DLD1 (cell line): ENCODE data around the gene QKI.
"Not testable (repeated sequence)": the region's sequence is repeated elsewhere in the genome, so short reads cannot be mapped to it uniquely, and the experiment has no call there.

Experiments
- in situ Hi-C: cut with HindIII; loops from 2 replicates; pipeline ENCODE4 v1.10.0; 2017; ENCODE audit warnings: low sequenced_read_pairs

Gene QKI

GRCh38 chr6:163476946-163477345, 62.4 kb downstream of the QKI start:
- in situ Hi-C loops: not testable (repeated sequence)

DNA sequence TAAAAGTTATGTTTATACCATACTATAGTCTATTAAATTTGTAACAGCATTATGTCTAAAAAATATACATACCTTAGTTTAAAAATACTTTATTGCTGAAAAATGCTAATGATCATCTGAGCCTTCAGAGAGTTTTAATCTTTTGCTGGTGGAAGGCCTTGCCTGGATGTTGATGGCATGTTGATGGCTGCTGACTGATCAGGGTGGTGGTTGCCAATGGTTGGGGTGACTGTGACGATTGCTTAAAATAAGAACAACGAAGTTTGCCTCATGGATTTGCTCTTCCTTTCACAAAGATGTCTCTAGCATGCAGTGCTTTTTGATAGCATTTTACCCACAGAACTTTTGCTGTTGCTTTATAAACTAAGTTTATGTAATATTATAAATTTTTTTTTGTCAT, 68.6 kb downstream of the QKI start:
- in situ Hi-C loops: no loop called here

- in situ Hi-C loops: no loop called here
These were observed 70.9 kb downstream of the QKI start for GRCh38 chr6:163485388-163485851.

DNA sequence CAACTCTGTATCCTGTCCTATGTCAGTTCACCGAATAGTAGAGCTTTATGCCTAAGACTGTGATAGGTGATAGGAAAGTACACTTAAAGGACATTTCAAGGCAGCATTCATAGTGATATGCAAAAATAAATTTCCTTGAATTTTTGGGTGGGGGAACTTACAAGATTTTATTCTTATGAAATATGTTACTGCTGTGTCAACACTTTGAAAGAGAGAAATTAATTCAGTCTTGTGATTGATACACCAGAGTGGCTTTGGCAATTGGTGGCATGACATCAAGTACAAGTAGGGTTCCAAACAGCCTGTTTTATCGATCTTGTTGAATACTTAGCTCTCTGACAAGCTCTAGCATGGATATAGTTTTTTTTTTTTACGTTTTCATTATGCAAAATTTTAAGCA, 72.3 kb downstream of the QKI start:
- in situ Hi-C loops: no loop called here

DNA sequence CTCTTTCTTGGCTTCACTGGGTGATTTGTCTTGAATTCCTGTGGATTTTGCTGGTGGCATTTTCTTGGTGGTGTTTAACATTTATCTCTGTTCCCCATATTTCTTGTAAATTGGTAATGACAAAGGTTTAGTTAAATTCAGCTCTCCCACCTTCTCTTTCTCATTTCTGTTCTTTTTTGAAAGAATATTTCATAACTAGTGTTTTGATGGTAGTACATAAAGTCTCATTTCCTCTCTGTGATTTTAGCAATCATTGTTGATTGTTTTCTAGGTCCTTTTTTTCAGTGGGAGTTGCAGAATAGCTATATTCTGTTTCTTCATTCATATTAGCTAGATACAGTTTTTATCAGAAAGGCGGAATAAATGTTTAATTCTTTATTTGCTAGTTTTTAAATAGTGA, 73.1 kb downstream of the QKI start:
- in situ Hi-C loops: no loop called here

- in situ Hi-C loops: no loop called here
These were observed 75.1 kb downstream of the QKI start for GRCh38 chr6:163489584-163489983.

GRCh38 chr6:163490826-163491577, 76.5 kb downstream of the QKI start:
- in situ Hi-C loops: no loop called here

DNA sequence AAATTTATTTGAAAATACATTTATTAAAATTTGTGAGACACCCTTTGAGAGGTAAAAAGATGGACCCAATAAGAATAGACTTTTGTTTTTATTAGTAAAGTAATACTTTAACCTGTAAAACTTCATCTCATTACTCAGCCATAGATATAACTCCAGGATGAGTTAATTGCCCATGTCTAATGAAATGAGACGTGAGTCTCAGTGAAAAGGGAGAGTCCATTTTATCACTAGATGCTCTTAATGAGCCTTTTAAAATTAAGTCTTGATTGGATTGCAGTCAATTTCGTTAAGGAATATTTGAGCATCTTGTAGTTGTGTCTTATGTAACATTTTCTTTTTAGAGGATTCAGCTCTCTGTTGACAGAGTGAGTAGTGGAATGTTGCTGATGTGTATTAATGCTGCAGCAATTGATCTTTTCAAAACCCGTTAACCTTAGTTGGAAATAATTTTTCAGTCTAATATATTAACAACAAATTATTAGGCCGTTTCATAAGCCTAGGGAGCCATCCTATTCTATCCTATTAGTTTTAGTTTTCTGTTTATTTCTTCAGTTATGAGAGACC, 77.3 kb downstream of the QKI start:
- in situ Hi-C loops: no loop called here

DNA sequence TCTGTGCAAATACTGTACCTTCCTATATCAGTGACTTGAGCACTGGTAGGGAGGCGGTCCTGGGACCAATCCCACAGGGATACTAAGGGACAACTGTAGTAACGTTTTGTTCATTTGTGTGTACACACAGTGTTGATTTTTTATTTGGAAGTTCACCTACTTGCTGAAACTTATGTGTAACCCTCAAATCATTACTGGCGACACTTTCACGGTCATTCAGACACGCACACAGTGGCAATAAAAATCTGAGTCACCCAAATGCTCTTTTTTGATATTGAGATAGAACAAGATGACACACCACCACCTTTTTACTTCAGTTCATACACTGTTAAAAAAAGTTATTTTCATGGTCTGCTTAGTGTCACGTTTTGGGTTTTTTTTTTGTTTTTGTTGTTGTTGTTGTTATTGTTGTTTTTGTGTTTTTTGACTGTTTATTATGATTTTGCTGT, 79.8 kb downstream of the QKI start:
- in situ Hi-C loops: no loop called here

DNA sequence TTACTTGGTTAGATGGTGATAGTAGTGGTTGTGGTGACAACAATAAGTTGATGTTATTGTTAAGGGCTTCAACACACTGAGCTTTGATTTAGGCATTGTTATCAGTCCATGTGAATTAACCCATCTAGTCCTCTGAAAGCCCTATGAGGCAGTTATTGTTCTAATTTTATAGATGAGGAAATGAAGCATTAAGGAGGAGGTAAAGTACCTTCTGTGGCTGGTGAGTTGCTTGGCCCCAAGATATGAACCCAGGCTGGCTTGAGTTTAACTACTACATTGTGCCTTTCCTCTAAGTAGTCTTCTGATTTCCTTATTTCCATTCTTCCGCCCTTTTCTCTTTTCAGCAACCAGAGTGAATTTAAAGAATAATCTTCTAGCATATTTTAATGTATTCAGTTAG, 81.7 kb downstream of the QKI start:
- in situ Hi-C loops: no loop called here

DNA sequence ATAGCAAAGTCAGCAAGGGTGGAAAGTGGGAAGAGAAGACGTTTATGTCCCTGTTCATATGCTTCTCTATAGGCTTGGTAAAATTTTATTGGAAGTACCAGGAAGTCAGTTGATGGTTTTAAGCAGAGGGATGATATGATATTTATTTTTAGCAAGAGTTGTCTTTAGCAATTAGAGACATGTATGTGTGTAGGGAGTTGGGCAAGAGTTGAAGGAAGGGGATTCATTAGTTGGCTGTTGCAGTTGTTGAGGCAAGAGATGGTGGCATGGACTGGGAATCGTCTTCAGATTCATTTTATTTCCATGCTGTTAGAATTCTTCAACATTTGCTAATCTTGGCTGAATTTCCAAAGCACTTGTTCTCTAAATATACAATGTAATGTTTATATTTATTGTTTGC, 85.6 kb downstream of the QKI start:
- in situ Hi-C loops: no loop called here

GRCh38 chr6:163501026-163501425, 86.5 kb downstream of the QKI start:
- in situ Hi-C loops: no loop called here

DNA sequence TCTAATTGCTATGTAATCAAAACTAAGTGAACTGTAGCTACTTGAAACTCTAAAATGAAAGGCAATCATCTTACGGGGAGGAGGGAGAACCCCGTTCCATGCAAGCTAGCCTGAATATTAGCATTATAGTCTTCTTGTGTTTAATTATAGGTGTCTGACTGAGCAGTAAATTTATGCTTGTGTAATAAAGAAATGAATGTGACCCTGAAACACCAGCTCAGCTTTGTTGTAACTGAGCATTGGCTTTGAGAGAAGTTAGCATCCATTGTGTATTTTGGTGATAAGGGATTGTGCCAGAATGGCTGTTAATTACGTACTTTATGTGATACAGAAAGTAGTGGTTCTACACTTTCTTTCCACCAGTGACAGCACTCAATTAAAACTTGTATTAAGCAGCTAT, 86.9 kb downstream of the QKI start:
- in situ Hi-C loops: no loop called here

DNA sequence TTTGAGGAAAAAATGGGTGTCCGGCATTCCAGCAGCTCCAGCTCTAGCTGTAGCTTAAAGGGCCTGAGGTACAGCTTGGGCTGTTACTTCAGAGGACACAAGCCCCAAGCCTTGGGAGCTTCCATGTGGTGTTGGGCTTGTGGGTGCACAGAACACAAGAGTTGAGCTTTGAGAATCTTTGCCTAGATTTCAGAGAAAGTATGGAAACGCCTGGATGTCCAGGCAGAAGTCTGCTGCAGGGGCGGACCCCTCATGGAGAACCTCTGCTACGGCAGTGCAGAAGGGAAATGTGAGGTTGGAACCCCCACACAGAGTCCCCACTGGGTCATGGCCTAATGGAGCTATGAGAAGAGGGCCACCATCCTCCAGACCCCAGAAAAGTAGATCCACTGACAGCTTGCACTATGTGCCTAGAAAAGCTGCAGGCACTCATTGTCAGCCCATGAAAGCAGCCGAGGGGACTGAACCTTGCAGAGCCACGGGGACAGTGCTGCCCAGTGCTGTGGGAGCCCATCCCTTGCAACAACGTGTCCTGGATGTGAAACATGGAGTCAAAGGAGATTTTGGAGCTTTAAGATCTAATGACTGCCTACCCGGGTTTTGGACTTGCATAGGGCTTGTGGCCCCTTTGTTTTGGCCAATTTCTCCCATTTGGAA, 90.6 kb downstream of the QKI start:
- in situ Hi-C loops: no loop called here

GRCh38 chr6:163507965-163508364, 93.4 kb downstream of the QKI start:
- in situ Hi-C loops: no loop called here

GRCh38 chr6:163513003-163513402, 98.5 kb downstream of the QKI start:
- in situ Hi-C loops: no loop called here

GRCh38 chr6:163513570-163514166, 99.2 kb downstream of the QKI start:
- in situ Hi-C loops: no loop called here

DNA sequence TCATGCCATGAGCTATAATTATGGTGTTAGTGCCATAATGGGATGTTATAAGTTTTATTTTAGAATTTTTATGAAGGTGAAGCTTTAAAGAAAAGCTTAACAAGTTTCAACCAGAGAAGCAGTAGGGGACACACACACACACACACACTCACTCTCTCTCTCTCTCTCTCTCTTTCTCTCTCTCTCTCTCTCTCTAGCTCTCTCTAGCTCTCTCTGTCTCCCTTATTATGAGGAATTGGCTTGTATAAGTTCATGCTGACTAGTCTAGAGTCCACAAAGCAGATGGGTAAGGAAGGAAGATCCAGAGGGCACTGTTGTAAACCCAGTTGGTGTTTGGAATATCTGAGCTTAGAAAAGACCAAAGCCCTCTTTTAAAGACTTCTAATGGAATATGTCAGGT, 102.4 kb downstream of the QKI start:
- in situ Hi-C loops: no loop called here

- in situ Hi-C loops: no loop called here
These were observed 106.4 kb downstream of the QKI start for GRCh38 chr6:163520956-163521355.

DNA sequence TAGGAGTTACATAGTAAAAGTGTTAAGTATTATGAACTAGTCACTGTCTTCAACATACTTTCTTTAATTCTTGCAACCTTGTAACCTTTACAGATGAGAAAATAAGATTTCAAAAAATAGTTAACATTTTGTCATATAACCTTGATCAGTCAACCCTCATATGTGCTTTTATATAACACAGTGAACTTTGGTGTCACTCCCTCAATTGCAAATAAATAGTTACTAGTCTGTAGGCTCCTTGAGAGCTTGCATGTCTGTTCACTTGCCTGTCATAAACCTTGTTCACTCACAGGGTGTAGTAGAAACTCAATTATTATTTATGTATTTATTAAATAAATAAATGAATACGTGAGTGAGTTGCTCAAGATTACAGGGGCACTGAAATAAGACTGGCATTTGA, 107.5 kb downstream of the QKI start:
- in situ Hi-C loops: no loop called here

- in situ Hi-C loops: no loop called here
These were observed 111.4 kb downstream of the QKI start for GRCh38 chr6:163525926-163526325.

GRCh38 chr6:163526346-163526745, 111.8 kb downstream of the QKI start:
- in situ Hi-C loops: no loop called here
